HEK293 (cell line): ENCODE data around the gene NID2.

ENCODE experiments used
- CTCF ChIA-PET: fragments of 350-600 bp; formaldehyde crosslinking; extraction: SDS; loops from one replicate; lab custom pipeline; 2021; ENCODE audit warnings: antibody characterized with exemption; lab: Yijun Ruan, JAX
- POLR2A ChIA-PET: fragments of 300-600 bp; formaldehyde crosslinking; extraction: SDS; loops from one replicate; lab custom pipeline; 2020; ENCODE audit warnings: antibody characterized with exemption, inconsistent platforms; lab: Yijun Ruan, JAX
- H3K27ac ChIP-seq: fragments of 200-500 bp; sonication (Bioruptor generic); 2 replicates; pipeline ENCODE4 v1.5.1; 2014; ENCODE audit warnings: low read depth, low read length, control low read depth, inconsistent platforms; ENCODE audit errors: extremely low read depth
- H3K36me3 ChIP-seq, 2 experiments: fragments of 200-500 bp in 1 of 2; sonication (Bioruptor generic) in 1 of 2; 1 replicate in 1 of 2; 2 replicates in 1 of 2; pipeline ENCODE4 v1.5.1; 2014 to 2017; ENCODE audit warnings: inconsistent platforms in 2 of 2, low read length in 2 of 2; ENCODE audit not compliant: control insufficient read depth in 2 of 2, insufficient read depth in 1 of 2
- H3K4me1 ChIP-seq: fragments of 200-500 bp; sonication (Bioruptor generic); 2 replicates; pipeline ENCODE4 v1.5.1; 2014; ENCODE audit warnings: mild to moderate bottlenecking, low read length, inconsistent platforms; ENCODE audit not compliant: control insufficient read depth, insufficient read depth
- H3K4me3 ChIP-seq: 2 replicates; pipeline ENCODE4 v1.5.1; 2011; ENCODE audit warnings: low read depth, mild to moderate bottlenecking, control low read depth, low read length, moderate library complexity
- H3K9me3 ChIP-seq: fragments of 200-500 bp; sonication (Bioruptor generic); 2 replicates; pipeline ENCODE4 v1.5.1; 2014; ENCODE audit warnings: low read depth, low read length, inconsistent platforms; ENCODE audit not compliant: control insufficient read depth, insufficient read depth
- KLF16 ChIP-seq: fragments of 450-650 bp; formaldehyde crosslinking; IDR thresholded peaks from 2 replicates; pipeline ENCODE4 v1.5.1; 2017; ENCODE audit warnings: missing biosample characterization, missing genetic modification characterization
- KLF7 ChIP-seq: fragments of 450-650 bp; formaldehyde crosslinking; IDR thresholded peaks from 2 replicates; pipeline ENCODE4 v1.5.1; 2016; ENCODE audit warnings: missing biosample characterization, missing genetic modification characterization, borderline replicate concordance
- KLF9 ChIP-seq: fragments of 450-650 bp; formaldehyde crosslinking; IDR thresholded peaks from 2 replicates; pipeline ENCODE4 v1.5.1; 2016; ENCODE audit warnings: missing biosample characterization, missing genetic modification characterization, low read depth
- SP3 ChIP-seq: fragments of 450-650 bp; formaldehyde crosslinking; IDR thresholded peaks from 2 replicates; pipeline ENCODE4 v1.5.1; 2016; ENCODE audit warnings: missing biosample characterization, missing genetic modification characterization
- ZFP37 ChIP-seq: fragments of 450-650 bp; formaldehyde crosslinking; IDR thresholded peaks from 2 replicates; pipeline ENCODE4 v1.5.1; 2016; ENCODE audit warnings: missing biosample characterization, missing genetic modification characterization
- ZNF24 ChIP-seq: fragments of 450-650 bp; formaldehyde crosslinking; IDR thresholded peaks from 2 replicates; pipeline ENCODE4 v1.5.1; 2016; ENCODE audit warnings: missing biosample characterization, missing genetic modification characterization
- ZNF510 ChIP-seq: fragments of 450-650 bp; formaldehyde crosslinking; IDR thresholded peaks from 2 replicates; pipeline ENCODE4 v1.5.1; 2018; ENCODE audit warnings: mild to moderate bottlenecking, missing genetic modification characterization, missing biosample characterization; ENCODE audit not compliant: insufficient replicate concordance
- ZNF571 ChIP-seq: fragments of 450-650 bp; formaldehyde crosslinking; IDR thresholded peaks from 2 replicates; pipeline ENCODE4 v1.5.0; 2017; ENCODE audit warnings: missing biosample characterization, missing genetic modification characterization
- ZNF621 ChIP-seq: fragments of 450-650 bp; formaldehyde crosslinking; IDR thresholded peaks from 2 replicates; pipeline ENCODE4 v1.5.1; 2017; ENCODE audit warnings: missing biosample characterization, missing genetic modification characterization
- ZNF624 ChIP-seq: fragments of 450-650 bp; formaldehyde crosslinking; IDR thresholded peaks from 2 replicates; pipeline ENCODE4 v1.5.1; 2017; ENCODE audit warnings: missing biosample characterization, missing genetic modification characterization
- ZNF707 ChIP-seq: fragments of 450-650 bp; formaldehyde crosslinking; IDR thresholded peaks from 2 replicates; pipeline ENCODE4 v1.5.1; 2016; ENCODE audit warnings: missing biosample characterization, missing genetic modification characterization
- ZSCAN16 ChIP-seq: fragments of 450-650 bp; formaldehyde crosslinking; IDR thresholded peaks from 2 replicates; pipeline ENCODE4 v1.5.1; 2016; ENCODE audit warnings: missing biosample characterization, missing genetic modification characterization
- TF ChIP-seq, protein P1 (sequence below): fragments of 450-650 bp; formaldehyde crosslinking; IDR thresholded peaks from 2 replicates; pipeline ENCODE4 v1.5.1; 2016; ENCODE audit warnings: missing biosample characterization, missing genetic modification characterization
- TF ChIP-seq, protein P2 (sequence below): fragments of 450-650 bp; formaldehyde crosslinking; IDR thresholded peaks from 2 replicates; pipeline ENCODE4 v1.5.1; 2017; ENCODE audit warnings: missing biosample characterization, mild to moderate bottlenecking, missing genetic modification characterization, moderate library complexity
- TF ChIP-seq, protein P3 (sequence below): fragments of 450-650 bp; formaldehyde crosslinking; IDR thresholded peaks from 2 replicates; pipeline ENCODE4 v1.5.1; 2016; ENCODE audit warnings: missing biosample characterization, missing genetic modification characterization
- TF ChIP-seq, protein P4 (sequence below): fragments of 450-650 bp; formaldehyde crosslinking; IDR thresholded peaks from 2 replicates; pipeline ENCODE4 v1.5.1; 2016; ENCODE audit warnings: missing biosample characterization, missing genetic modification characterization

Gene NID2

DNA sequence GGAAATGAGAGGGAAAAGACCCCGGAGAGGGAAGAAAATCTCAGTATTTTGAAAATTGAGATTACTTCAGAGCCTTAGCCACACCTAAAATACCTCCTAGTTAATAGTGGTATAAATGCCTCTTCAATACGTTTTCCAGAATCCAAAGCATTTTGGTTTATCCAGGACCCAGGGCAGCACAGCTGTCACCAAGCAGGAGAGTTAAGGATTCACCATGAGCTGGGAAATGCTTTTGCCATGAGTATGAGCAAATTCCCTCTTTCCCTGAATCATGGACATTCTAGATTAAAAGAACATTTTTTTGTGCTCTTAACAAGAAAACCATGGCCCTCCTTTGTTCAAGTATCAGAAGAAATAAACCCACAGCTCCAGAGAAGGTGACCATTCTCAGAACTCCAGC, 101.3 kb downstream of the NID2 start:
- H3K9me3 ChIP-seq = no peaks in the 10 kb centered on the region
- no peaks in the 10 kb centered on the region for H3K4me1 ChIP-seq
- TF ChIP-seq ZNF24 (tag by site-specific recombination) (no peak), ZNF621 (tag by site-specific recombination) (no peak), SP3 (no peak), KLF7 (tag by site-specific recombination) (no peak), KLF16 (tag by site-specific recombination) (no peak)
- TF ChIP-seq, protein P1, sequence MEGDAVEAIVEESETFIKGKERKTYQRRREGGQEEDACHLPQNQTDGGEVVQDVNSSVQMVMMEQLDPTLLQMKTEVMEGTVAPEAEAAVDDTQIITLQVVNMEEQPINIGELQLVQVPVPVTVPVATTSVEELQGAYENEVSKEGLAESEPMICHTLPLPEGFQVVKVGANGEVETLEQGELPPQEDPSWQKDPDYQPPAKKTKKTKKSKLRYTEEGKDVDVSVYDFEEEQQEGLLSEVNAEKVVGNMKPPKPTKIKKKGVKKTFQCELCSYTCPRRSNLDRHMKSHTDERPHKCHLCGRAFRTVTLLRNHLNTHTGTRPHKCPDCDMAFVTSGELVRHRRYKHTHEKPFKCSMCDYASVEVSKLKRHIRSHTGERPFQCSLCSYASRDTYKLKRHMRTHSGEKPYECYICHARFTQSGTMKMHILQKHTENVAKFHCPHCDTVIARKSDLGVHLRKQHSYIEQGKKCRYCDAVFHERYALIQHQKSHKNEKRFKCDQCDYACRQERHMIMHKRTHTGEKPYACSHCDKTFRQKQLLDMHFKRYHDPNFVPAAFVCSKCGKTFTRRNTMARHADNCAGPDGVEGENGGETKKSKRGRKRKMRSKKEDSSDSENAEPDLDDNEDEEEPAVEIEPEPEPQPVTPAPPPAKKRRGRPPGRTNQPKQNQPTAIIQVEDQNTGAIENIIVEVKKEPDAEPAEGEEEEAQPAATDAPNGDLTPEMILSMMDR (tag by site-specific recombination) = no peak
- no peaks in the 10 kb centered on the region for H3K36me3 ChIP-seq
- ChIA-PET POLR2A (no interaction called here), CTCF (interaction anchor here (0.6 to 2.0 kb wide), 2 partner anchors 10 to 1182 kb away, joined by 3 to 14 read pairs; no protein-coding TSS in a partner anchor)
- no peak overlapping the region for H3K27ac ChIP-seq
- H3K4me3 ChIP-seq = no peak overlapping the region

DNA sequence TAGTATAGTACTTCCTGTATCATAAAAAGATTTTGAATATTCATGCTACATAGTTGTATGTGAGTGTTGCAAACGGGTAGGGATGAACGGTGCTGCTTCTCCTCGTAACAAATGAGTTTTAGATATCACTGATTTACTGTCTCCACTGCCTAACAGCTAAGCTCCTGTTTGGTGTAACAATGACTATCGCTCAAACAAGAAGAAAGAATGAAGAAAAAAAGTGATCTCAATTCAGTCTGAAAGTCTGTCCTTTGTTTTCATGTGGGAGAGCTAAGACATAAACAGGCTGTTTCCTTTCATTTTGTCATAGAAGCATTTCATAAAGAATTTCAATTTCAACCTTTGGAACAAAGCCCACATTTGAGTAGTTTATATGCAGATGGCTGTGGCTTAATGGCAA, 105.6 kb downstream of the NID2 start:
- Histone ChIP-seq H3K4me1 (no peaks in the 10 kb centered on the region), H3K4me3 (no peak overlapping the region), H3K36me3 (no peaks in the 10 kb centered on the region), H3K9me3 (no peaks in the 10 kb centered on the region; the same call in 1 of the 2 replicates), H3K27ac (no peak overlapping the region)
- TF ChIP-seq SP3 (no peak), ZNF707 (tag by site-specific recombination) (no peak), ZFP37 (tag by site-specific recombination) (no peak), ZNF510 (tag by site-specific recombination) (no peak), ZNF24 (tag by site-specific recombination) (no peak), ZNF624 (no peak), ZSCAN16 (tag by site-specific recombination) (no peak), ZNF571 (tag by site-specific recombination) (no peak), KLF9 (tag by site-specific recombination) (no peak)
- TF ChIP-seq, protein P2, sequence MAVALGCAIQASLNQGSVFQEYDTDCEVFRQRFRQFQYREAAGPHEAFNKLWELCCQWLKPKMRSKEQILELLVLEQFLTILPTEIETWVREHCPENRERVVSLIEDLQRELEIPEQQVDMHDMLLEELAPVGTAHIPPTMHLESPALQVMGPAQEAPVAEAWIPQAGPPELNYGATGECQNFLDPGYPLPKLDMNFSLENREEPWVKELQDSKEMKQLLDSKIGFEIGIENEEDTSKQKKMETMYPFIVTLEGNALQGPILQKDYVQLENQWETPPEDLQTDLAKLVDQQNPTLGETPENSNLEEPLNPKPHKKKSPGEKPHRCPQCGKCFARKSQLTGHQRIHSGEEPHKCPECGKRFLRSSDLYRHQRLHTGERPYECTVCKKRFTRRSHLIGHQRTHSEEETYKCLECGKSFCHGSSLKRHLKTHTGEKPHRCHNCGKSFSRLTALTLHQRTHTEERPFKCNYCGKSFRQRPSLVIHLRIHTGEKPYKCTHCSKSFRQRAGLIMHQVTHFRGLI = no peak
- TF ChIP-seq, protein P3, sequence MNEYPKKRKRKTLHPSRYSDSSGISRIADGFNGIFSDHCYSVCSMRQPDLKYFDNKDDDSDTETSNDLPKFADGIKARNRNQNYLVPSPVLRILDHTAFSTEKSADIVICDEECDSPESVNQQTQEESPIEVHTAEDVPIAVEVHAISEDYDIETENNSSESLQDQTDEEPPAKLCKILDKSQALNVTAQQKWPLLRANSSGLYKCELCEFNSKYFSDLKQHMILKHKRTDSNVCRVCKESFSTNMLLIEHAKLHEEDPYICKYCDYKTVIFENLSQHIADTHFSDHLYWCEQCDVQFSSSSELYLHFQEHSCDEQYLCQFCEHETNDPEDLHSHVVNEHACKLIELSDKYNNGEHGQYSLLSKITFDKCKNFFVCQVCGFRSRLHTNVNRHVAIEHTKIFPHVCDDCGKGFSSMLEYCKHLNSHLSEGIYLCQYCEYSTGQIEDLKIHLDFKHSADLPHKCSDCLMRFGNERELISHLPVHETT = no peak
- TF ChIP-seq, protein P4, sequence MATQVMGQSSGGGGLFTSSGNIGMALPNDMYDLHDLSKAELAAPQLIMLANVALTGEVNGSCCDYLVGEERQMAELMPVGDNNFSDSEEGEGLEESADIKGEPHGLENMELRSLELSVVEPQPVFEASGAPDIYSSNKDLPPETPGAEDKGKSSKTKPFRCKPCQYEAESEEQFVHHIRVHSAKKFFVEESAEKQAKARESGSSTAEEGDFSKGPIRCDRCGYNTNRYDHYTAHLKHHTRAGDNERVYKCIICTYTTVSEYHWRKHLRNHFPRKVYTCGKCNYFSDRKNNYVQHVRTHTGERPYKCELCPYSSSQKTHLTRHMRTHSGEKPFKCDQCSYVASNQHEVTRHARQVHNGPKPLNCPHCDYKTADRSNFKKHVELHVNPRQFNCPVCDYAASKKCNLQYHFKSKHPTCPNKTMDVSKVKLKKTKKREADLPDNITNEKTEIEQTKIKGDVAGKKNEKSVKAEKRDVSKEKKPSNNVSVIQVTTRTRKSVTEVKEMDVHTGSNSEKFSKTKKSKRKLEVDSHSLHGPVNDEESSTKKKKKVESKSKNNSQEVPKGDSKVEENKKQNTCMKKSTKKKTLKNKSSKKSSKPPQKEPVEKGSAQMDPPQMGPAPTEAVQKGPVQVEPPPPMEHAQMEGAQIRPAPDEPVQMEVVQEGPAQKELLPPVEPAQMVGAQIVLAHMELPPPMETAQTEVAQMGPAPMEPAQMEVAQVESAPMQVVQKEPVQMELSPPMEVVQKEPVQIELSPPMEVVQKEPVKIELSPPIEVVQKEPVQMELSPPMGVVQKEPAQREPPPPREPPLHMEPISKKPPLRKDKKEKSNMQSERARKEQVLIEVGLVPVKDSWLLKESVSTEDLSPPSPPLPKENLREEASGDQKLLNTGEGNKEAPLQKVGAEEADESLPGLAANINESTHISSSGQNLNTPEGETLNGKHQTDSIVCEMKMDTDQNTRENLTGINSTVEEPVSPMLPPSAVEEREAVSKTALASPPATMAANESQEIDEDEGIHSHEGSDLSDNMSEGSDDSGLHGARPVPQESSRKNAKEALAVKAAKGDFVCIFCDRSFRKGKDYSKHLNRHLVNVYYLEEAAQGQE = no peak
- CTCF ChIA-PET = interaction anchor here (0.8 kb wide), 1 partner anchor 680 kb away, joined by 3 read pairs; no protein-coding TSS in a partner anchor
- POLR2A ChIA-PET = interaction anchor here (0.5 kb wide), 1 partner anchor 313 kb away, joined by 8 read pairs; no protein-coding TSS in a partner anchor
